Neuronal stem cell (in vitro differentiated cells): ENCODE measurements around the gene SELENOW. TPM values are rescaled to one million over a fixed set of nuclear protein-coding genes. Genes with fewer than 3 reads are reported as not detected.

ENCODE experiments used
- DNase-seq: peaks from one replicate; pipeline ENCODE4 v3.0.0-alpha.2; 2013; ENCODE audit warnings: low spot score
- H2AFZ ChIP-seq: one replicate; pipeline ENCODE4 v1.6.1; 2013; ENCODE audit warnings: mild to moderate bottlenecking, low read length, inconsistent platforms
- H2AK5ac ChIP-seq: 2 replicates; pipeline ENCODE4 v1.6.1; 2013; ENCODE audit warnings: low read depth, mild to moderate bottlenecking, inconsistent platforms, low read length, moderate library complexity, mixed read lengths
- H2BK120ac ChIP-seq: 2 replicates; pipeline ENCODE4 v1.6.1; 2013; ENCODE audit warnings: low read depth, mild to moderate bottlenecking, inconsistent platforms, low read length, moderate library complexity, mixed read lengths
- H2BK12ac ChIP-seq: one replicate; pipeline ENCODE4 v1.6.1; 2013; ENCODE audit warnings: low read length, inconsistent platforms
- H2BK15ac ChIP-seq: 2 replicates; pipeline ENCODE4 v1.6.1; 2013; ENCODE audit warnings: mild to moderate bottlenecking, low read length, inconsistent platforms, mixed read lengths
- H2BK5ac ChIP-seq: one replicate; pipeline ENCODE4 v1.6.1; 2013; ENCODE audit warnings: inconsistent platforms, mild to moderate bottlenecking, low read length, moderate library complexity
- H3K14ac ChIP-seq: one replicate; pipeline ENCODE4 v1.6.1; 2013; ENCODE audit warnings: low read length, inconsistent platforms
- H3K18ac ChIP-seq: 2 replicates; pipeline ENCODE4 v1.6.1; 2013; ENCODE audit warnings: low read length, inconsistent platforms
- H3K23ac ChIP-seq: 2 replicates; pipeline ENCODE4 v1.6.1; 2013; ENCODE audit warnings: low read depth, mild to moderate bottlenecking, mixed read lengths, low read length, inconsistent platforms; ENCODE audit not compliant: poor library complexity
- H3K27ac ChIP-seq: replicated peaks from 3 replicates; pipeline ENCODE4 v1.5.1; 2013; ENCODE audit warnings: low read length, inconsistent platforms
- H3K27me3 ChIP-seq, 3 experiments: 2 replicates each; pipeline ENCODE4 v1.6.1; 2013; ENCODE audit warnings: low read length in 3 of 3, mild to moderate bottlenecking in 2 of 3, inconsistent platforms in 1 of 3, low read depth in 1 of 3, mixed read lengths in 1 of 3, moderate library complexity in 1 of 3; ENCODE audit not compliant: control insufficient read depth in 3 of 3, insufficient read depth in 3 of 3
- H3K36me3 ChIP-seq, 2 donors: replicated peaks in 1 of 2; 2 replicates each; pipeline ENCODE4 v1.6.1; 2013; ENCODE audit warnings: low read length in 2 of 2; ENCODE audit not compliant: control insufficient read depth in 2 of 2, insufficient read depth in 2 of 2
- H3K4ac ChIP-seq: 2 replicates; pipeline ENCODE4 v1.6.1; 2013; ENCODE audit warnings: inconsistent platforms, mild to moderate bottlenecking, low read length, moderate library complexity
- H3K4me1 ChIP-seq, 2 donors: 1 replicate in 1 of 2; 2 replicates in 1 of 2; pipeline ENCODE4 v1.6.1; 2013; ENCODE audit warnings: low read length in 2 of 2, low read depth in 1 of 2; ENCODE audit not compliant: control insufficient read depth in 2 of 2, insufficient read depth in 1 of 2
- H3K4me2 ChIP-seq: one replicate; pipeline ENCODE4 v1.6.1; 2013; ENCODE audit warnings: mild to moderate bottlenecking, low read length, inconsistent platforms; ENCODE audit not compliant: insufficient read depth, poor library complexity, severe bottlenecking
- H3K4me3 ChIP-seq, 2 donors: 2 replicates each; pipeline ENCODE4 v1.5.1; 2013; ENCODE audit warnings: low read length in 2 of 2, mild to moderate bottlenecking in 2 of 2, inconsistent platforms in 1 of 2, moderate library complexity in 1 of 2
- H3K79me1 ChIP-seq: one replicate; pipeline ENCODE4 v1.6.1; 2013; ENCODE audit warnings: low read depth, mild to moderate bottlenecking, inconsistent platforms, low read length, moderate library complexity
- H3K9ac ChIP-seq: one replicate; pipeline ENCODE4 v1.6.1; 2013; ENCODE audit warnings: mild to moderate bottlenecking, low read depth, low read length, inconsistent platforms; ENCODE audit not compliant: poor library complexity
- H3K9me3 ChIP-seq, 2 donors: replicated peaks in 1 of 2; 2 replicates each; pipeline versions ENCODE3 to v1.6.1; 2013; ENCODE audit warnings: low read length in 2 of 2, mild to moderate bottlenecking in 2 of 2, inconsistent platforms in 1 of 2, low read depth in 1 of 2, mixed read lengths in 1 of 2, moderate library complexity in 1 of 2; ENCODE audit not compliant: control insufficient read depth in 2 of 2, insufficient read depth in 1 of 2
- H4K8ac ChIP-seq: one replicate; pipeline ENCODE4 v1.6.1; 2013; ENCODE audit warnings: low read depth, mild to moderate bottlenecking, inconsistent platforms, low read length, moderate library complexity
- H4K91ac ChIP-seq: one replicate; pipeline ENCODE4 v1.6.1; 2013; ENCODE audit warnings: low read length, low read depth, mild to moderate bottlenecking, inconsistent platforms; ENCODE audit not compliant: poor library complexity
- WGBS, 2 donors: extraction: QIAGEN DNeasy Blood & Tissue Kit; methylation state at CpG; one replicate each; pipeline ENCODE4 v1.1.7; 2013; ENCODE audit warnings: missing lambda C conversion rate in 2 of 2, mixed read lengths in 1 of 2; ENCODE audit not compliant: insufficient read length in 2 of 2, insufficient replicate concordance in 1 of 2; ENCODE audit errors: extremely low coverage in 2 of 2; 5-methylcytosine and 5-hydroxymethylcytosine counted together
- small RNA-seq: library from polyadenylated mRNA; stranded (forward); fragments of <200 nt; extraction: miRNeasy Mini kit (QIAGEN cat#:217004); gene quantifications from one replicate; pipeline ENCODE3, GENCODE V24; 2013; ENCODE audit not compliant: insufficient read depth

SELENOW gene

DNA sequence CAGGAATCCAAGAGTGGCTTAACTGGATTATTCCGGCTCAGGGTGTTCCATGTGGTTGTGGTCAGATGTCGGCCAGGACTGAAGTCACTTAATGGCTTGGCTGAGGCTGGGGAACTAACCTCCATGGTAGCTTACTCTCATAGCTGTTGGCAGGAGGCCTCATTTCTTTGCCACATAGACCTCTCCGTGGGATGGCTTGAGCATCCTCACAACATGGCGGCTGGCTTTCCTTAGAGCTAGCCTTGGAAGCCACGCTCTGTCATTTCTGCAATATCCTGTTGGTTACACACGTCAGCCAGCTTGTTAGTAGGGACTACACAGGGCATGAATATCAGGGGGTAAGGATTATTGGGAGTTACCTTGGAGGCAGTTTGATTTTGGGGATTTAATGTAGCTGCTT lies 48.3 kb downstream of the SELENOW start:
- no peak overlapping the region for H4K8ac ChIP-seq
- H4K91ac ChIP-seq: no peak overlapping the region
- H3K4me3 ChIP-seq: no peak overlapping the region
- no peak overlapping the region for H3K9ac ChIP-seq
- H2BK5ac ChIP-seq: no peak overlapping the region
- H3K4me2 ChIP-seq: no peak overlapping the region
- no peaks in the 10 kb centered on the region for H3K36me3 ChIP-seq
- H3K18ac ChIP-seq: no peak overlapping the region
- H3K27me3 ChIP-seq: peaks cover 0 to 16% (median 0%) of the 10 kb centered on the region in 3 experiments
- H2AFZ ChIP-seq: no peak overlapping the region
- H2BK12ac ChIP-seq: no peak overlapping the region
- no peak overlapping the region for H2BK15ac ChIP-seq
- no peak overlapping the region for H3K14ac ChIP-seq
- no peak for DNase-seq
- no peak overlapping the region for H3K4ac ChIP-seq
- peaks cover 0 to 10% of the 10 kb centered on the region in 2 donors for H3K4me1 ChIP-seq
- peaks cover 0 to 4% of the 10 kb centered on the region in 2 donors for H3K9me3 ChIP-seq
- H3K27ac ChIP-seq: no peak overlapping the region
- no CpG with 5 or more reads among the region's 6 CpGs for WGBS, 2 donors
- H2AK5ac ChIP-seq: no peak overlapping the region
- no peak overlapping the region for H3K23ac ChIP-seq
- H2BK120ac ChIP-seq: no peak overlapping the region
- no peaks in the 10 kb centered on the region for H3K79me1 ChIP-seq

DNA sequence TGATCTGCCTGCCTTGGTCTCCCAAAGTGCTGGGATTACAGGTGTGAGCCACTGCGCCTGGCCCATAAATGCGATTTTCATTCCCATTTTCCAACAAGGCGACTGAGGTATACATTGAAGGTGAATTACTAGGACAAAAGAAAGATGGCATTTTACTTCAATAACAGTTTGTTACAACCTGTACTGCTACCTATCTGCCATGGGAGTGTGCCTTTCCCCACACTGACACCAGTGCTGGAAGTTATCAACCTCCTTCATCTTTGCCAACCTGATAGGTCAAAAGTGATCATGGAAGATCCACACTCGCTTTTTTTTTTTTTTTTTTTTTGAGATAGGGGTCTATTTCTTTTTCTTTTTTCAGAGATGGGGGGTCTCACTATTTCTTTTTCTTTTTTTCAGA lies 54.2 kb downstream of the SELENOW start:
- no peak overlapping the region for H3K4ac ChIP-seq
- no peak overlapping the region for H3K4me2 ChIP-seq
- no peak overlapping the region for H3K18ac ChIP-seq
- H2BK12ac ChIP-seq: no peak overlapping the region
- no peak overlapping the region for H2BK5ac ChIP-seq
- H3K23ac ChIP-seq: no peak overlapping the region
- no peak overlapping the region for H3K27ac ChIP-seq
- H4K91ac ChIP-seq: no peak overlapping the region
- no peak overlapping the region for H3K14ac ChIP-seq
- WGBS, 2 donors: no CpG with 5 or more reads among the region's 4 CpGs
- H3K9ac ChIP-seq: no peak overlapping the region
- no peak for DNase-seq
- no peaks in the 10 kb centered on the region for H3K9me3 ChIP-seq
- peaks cover 0 to 3% of the 10 kb centered on the region in 2 donors for H3K4me1 ChIP-seq
- no peaks in the 10 kb centered on the region for H3K36me3 ChIP-seq
- H3K79me1 ChIP-seq: no peaks in the 10 kb centered on the region
- H3K27me3 ChIP-seq: no peaks in the 10 kb centered on the region
- H2AK5ac ChIP-seq: no peak overlapping the region
- H4K8ac ChIP-seq: no peak overlapping the region
- H2BK15ac ChIP-seq: no peak overlapping the region
- H2AFZ ChIP-seq: no peak overlapping the region
- H3K4me3 ChIP-seq: no peak overlapping the region
- H2BK120ac ChIP-seq: no peak overlapping the region

Small RNAs within 50 kb of the gene (small RNA-seq; reads per million reads assigned to genes)
- gene AC008745.1 (not detected), gene SNORD23 (not detected)
